ENCODE results near the gene EDC3. TPM values are rescaled to one million over a fixed set of nuclear protein-coding genes. Genes with fewer than 3 reads are reported as not detected.

Gene EDC3
- polyA plus RNA-seq, 2 of the 4 experiments (the other 2 are of a cell fraction), result 23.2 to 24.1 TPM

GRCh38 chr15:74589826-74590225, 106.0 kb downstream of the EDC3 start (continued):
- no peak for TF ChIP-seq CEBPB (IDR thresholded peaks at IDR 0.05)
- no peak for TF ChIP-seq REST (IDR thresholded peaks at IDR 0.05)

GRCh38 chr15:74585857-74586256, 110.0 kb downstream of the EDC3 start:
- no peak for ATAC-seq
- no peaks in the 10 kb centered on the region for H3K9me3 ChIP-seq
- no peak overlapping the region for H3K4me2 ChIP-seq
- 81% methylated on average over 9 of the region's 9 CpGs for WGBS (ENCODE audit: missing lambda C conversion rate)
- ChIA-PET CTCF (no interaction called here), POLR2A (no interaction called here)
- no peak for DNase-seq (ENCODE audit: low read depth in 1 of 2, low spot score in 1 of 2)
- no peaks in the 10 kb centered on the region for H3K4me1 ChIP-seq
- H3K4me3 ChIP-seq, result no peak overlapping the region
- FAIRE-seq, result no peak
- TF ChIP-seq RNF2 (IDR thresholded peaks at IDR 0.05; ENCODE audit: borderline replicate concordance, low read depth), result no peak
- no peak for TF ChIP-seq EHMT2 (IDR thresholded peaks at IDR 0.05; ENCODE audit: low read depth)
- no peak for TF ChIP-seq ATOH8 (CRISPR knock-in tag; IDR thresholded peaks at IDR 0.05; ENCODE audit: low read depth)
- no peak for TF ChIP-seq ZC3H11A (IDR thresholded peaks at IDR 0.05)
- no peak for TF ChIP-seq NPAS2 (CRISPR knock-in tag; IDR thresholded peaks at IDR 0.05; ENCODE audit: borderline replicate concordance)
- no peak for TF ChIP-seq SREBF2 (IDR thresholded peaks at IDR 0.05)
- no peak for TF ChIP-seq KDM1A (IDR thresholded peaks at IDR 0.05; ENCODE audit: low read depth)
- H3K27ac ChIP-seq, result no peak overlapping the region

- WGBS (ENCODE audit: missing lambda C conversion rate), result 87% methylated on average over 3 of the region's 3 CpGs
- Histone ChIP-seq H3K4me3 (no peak overlapping the region), H3K4me2 (no peak overlapping the region), H3K9me3 (no peaks in the 10 kb centered on the region), H3K27ac (no peak overlapping the region), H3K4me1 (no peaks in the 10 kb centered on the region)
- DNase-seq (ENCODE audit: low read depth in 1 of 2, low spot score in 1 of 2) (no peak), FAIRE-seq (no peak), ATAC-seq (no peak)
- POLR2A ChIA-PET, result no interaction called here
- TF ChIP-seq CTCF (IDR thresholded peaks at IDR 0.05), result no peak
- TF ChIP-seq CBX2 (IDR thresholded peaks at IDR 0.05; ENCODE audit: borderline replicate concordance, low read depth), result no peak
- TF ChIP-seq RAD21 (conservative IDR thresholded peaks at IDR 0.05 in 1 of 2, IDR thresholded peaks at IDR 0.05 in 1 of 2), result no peak
- TF ChIP-seq TFCP2L1 (CRISPR knock-in tag; IDR thresholded peaks at IDR 0.05), result no peak
- no peak for TF ChIP-seq HES2 (IDR thresholded peaks at IDR 0.05)
- TF ChIP-seq FOXS1 (CRISPR knock-in tag; IDR thresholded peaks at IDR 0.05), result no peak
- TF ChIP-seq RNF2 (IDR thresholded peaks at IDR 0.05; ENCODE audit: borderline replicate concordance, low read depth), result no peak
- TF ChIP-seq HDAC2 (IDR thresholded peaks at IDR 0.05), result no peak
- no peak for TF ChIP-seq ELK1 (IDR thresholded peaks at IDR 0.05; ENCODE audit: low read depth, low read length)
- no peak for TF ChIP-seq HMGXB4 (CRISPR knock-in tag; IDR thresholded peaks at IDR 0.05; ENCODE audit: borderline replicate concordance)
- TF ChIP-seq ZSCAN20 (CRISPR knock-in tag; IDR thresholded peaks at IDR 0.05), result no peak
- TF ChIP-seq MAFK (IDR thresholded peaks at IDR 0.05; ENCODE audit: partially characterized antibody), result no peak
- no peak for TF ChIP-seq KDM1A (IDR thresholded peaks at IDR 0.05; ENCODE audit: low read depth)
- CTCF ChIA-PET, result no interaction called here
Observed at GRCh38 chr15:74585191-74585590, 110.6 kb downstream of the EDC3 start.

All from A549 (cell line).